ENCODE data around the gene YIPF6.
A peak's percentile ranks its signal among the peaks of the same experiment; 100 is the strongest.
"Not testable (repeated sequence)": the region's sequence is repeated elsewhere in the genome, so short reads cannot be mapped to it uniquely, and the experiment has no call there.

Gene YIPF6, protein sequence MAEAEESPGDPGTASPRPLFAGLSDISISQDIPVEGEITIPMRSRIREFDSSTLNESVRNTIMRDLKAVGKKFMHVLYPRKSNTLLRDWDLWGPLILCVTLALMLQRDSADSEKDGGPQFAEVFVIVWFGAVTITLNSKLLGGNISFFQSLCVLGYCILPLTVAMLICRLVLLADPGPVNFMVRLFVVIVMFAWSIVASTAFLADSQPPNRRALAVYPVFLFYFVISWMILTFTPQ

DNA sequence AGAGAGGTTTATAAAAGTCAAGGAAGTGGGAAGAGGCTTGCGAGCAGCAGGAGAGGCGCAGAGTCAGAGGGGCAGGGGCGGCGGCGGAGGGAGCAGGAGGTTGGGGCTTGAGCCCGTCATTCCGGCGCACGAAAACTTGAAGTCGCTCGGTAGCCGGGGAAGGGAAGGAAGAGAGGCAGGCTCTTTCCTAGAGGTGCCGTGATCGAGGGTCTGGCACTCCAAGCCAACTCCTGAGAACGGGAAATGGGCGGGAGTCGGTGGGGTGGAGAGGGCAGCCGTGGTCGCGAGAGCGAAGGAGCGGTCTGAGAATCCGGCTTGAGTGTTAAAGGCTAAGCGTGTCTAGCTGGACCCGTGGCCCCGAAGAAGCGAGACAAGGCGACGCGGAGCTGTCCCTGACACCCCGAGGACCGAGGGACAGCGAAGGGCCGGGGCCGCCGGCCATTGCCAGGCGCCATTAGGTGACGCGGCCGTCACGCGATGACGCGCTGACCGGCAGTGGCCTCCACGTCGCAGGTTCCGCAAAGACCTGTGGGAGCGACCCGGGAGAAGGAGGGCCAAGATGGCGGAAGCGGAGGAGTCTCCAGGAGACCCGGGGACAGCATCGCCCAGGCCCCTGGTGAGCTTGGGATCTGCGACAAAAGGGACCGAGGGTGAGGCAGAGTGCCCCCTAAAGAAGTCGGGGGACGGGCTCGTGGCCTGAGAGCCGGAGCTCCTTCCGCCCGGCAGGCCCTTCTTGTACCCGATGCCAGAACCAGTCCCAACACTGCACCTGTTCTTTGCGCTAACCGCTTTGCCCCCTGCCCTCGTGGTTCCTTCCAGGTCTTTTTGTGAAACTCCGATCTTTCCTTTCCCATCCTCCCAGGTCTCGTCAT, at the start of gene YIPF6:
Gene YIPF6 (plus strand): TSS at position 544 of the 872 bp plus-strand sequence. CDS start 16 bp downstream, at position 560.
- peak; percentile 5 for DNase-seq

DNA sequence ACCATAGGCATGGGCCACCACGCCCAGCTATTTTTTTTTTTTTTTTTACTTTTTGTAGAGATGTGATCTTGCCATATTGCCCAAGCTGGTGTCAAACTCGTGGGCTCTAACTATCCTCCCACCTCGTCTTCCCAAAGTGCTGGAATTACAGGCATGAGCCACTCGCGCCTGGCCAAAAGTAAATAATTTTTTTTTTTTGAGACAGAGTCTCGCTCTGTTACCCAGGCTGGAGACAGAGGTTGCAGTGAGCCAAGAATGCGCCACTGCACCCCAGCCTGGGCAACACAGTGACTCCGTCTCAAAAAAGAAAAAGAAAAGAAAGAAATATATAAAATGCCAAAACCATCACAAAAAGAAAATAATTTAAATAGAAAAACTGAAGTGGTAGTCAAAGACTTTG, 47.1 kb upstream of the YIPF6 start:
- no peak for DNase-seq

DNA sequence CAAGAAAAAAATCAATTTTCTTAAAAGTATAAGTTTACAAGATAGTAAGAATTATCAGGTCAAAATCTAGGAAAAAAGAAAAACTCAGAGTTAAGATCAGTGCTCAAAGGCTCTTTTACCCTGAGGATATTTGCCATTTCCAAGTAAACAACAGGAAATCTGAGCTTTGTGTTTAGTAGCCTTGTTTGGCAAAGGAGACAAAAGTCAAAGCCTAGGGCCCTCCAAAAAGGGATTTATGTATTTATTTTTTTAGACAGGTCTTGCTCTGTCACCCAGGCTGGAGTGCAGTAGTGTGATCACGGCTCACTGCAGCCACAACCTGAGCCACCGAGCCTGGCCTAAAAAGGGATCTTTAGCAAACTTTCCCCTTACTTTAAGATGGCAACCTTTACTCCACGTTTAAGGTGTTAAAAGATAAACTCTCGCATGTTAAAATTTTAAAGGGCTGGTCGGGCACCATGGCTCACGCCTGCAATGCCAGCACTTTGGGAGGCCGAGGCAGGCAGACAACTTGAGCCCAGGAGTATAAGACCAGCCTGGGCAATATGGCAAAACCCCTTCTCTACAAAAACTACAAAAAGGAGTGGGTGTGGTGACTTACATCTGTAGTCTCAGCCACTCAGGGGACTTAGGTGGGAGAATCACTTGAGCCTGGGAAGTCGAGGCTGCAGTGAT, 44.2 kb upstream of the YIPF6 start:
- no peak for DNase-seq

DNA sequence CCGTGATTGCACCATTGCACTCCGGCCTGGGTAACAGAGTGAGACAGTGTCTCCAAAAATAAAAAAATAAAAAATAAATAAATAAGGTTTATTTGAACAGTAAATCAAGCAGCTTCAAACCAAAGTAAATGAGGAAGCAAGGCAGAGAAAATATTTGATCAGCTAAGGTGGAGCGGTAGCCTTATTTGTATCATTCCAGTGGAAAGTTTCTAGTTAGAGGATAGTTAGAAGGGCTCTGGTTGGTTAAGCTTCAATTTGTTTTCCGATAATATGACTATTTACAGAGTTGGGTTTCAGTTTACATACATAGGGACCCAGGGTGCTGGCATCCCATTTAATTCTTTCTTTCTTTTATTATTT, 43.7 kb upstream of the YIPF6 start:
- DNase-seq: no peak

DNA sequence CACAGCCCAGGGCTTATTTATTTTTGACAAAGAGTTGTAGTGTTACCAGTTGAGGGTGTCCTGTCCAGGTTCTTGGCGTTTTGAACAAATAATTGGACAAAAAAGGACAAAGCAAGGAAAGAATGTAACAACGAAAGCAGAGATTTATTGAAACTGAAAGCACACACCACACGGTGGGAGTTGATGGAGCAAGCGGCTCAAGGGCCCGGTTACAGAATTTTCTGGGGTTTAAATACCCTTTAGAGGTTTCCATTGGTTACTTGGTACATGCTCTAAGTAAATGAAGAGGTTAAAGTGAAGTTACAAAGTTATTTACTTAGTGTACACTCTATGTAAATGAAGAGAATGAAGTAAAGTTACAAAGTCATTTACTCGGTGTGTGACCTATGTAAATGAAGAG, 37.8 kb upstream of the YIPF6 start:
- no peak for DNase-seq

DNA sequence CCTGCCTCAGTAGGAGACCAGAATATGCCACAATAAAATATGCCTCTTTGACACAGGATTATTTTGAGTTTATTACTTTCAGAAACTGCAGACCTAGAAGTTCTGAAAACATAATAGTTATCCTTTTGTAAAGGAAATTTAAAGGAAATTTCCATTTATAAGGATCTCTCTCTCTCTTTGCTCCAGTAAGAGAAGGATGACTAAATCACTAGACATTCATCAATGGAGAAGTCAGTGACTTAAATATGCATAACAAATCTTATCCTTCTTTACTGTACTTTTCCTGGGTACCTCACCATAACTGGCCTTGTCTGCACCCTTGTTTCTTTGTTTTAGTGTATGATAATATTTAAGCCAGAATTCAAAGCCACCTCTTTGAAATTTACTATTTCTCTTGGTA, 37.3 kb upstream of the YIPF6 start:
- no peak for DNase-seq

DNA sequence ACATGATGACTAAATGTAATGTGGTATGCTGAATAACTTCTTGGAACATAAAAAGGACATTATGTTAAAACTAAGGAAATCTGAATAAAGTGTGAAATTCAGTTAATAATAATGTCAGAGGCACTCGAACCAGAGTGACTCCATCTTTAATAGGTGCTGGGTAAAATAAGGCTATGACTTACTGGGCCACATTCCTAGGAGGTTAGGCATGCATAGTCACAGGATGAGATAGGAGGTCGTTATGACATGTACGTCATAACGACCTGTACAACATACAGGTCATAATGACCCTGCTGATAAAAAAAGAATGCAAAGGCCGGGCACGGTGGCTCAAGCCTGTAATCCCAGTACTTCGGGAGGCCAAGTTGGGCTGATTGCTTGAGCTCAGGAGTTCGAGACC, 36.7 kb upstream of the YIPF6 start:
- DNase-seq: no peak

DNA sequence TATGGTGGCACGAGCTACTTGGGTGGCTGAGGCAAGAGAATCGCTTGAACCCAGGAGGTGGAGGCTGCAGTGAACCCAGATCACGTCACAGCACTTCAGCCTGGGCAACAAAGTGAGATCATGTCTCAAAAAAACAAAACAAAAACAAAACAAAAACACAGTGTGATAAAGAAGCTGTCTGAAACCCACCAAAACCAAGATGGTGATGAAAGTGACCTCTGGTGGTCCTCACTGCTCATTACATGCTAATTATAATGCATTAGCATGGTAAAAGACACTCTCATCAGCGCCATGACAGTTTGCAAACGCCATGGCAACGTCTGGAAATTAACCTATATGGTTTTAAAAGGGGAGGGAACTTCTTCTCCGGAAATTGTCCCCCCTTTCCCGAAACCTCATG, 36.2 kb upstream of the YIPF6 start:
- DNase-seq: no peak

DNA sequence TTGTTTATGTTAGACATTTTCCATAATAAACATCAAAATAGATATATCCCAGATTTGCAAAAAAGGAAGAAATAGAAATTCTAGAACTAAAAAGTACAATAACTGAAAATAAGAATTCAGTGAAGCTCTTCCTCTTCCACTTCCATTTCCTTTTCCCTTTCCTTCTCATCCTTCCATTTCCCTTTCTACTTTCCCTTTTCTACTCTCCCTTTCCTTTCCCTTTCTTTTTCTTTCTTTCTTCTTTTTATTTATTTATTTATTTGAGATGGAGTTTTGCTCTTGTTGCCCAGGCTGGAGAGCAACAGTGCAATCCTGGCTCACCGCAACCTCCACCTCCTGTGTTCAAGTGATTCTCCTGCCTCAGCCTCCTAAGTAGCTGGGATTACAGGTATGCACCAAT, 35.0 kb upstream of the YIPF6 start:
- DNase-seq: no peak

DNA sequence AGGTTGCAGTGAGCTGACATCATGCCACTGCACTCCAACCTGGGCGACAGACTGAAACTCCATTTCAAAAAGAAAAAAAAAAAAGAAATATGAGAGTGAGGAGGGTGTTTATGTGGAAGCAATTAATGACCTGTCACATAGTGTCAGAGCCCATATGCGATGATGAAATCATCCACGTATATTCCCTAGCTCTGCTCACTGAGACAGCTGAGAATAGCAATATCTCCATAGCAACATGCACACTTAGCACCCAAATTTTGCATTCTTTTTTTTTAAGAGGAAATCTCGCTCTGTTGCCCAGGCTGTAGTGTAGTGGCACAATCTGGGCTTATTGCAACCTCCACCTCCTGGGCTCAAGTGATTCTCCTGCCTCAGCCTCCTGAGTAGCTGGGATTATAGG, 34.1 kb upstream of the YIPF6 start:
- DNase-seq: no peak

DNA sequence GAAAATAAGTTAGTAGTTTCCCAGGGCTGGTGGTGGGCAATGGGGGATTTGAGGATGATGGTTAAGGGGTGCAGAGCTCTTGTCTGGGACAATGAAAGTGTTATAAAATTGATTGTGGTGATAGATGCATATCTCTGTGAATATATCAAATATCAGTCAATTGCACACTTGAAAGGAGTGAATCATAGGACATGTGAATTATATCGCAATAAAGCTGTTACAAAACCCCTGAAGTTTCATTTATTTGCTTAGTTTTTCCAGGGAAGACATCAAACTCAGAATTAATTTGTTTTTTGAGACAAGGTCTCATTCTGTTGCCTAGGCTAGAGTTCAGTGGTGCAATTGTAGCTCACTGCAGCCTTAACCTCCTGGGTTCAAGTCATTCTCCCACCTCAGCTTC, 17.9 kb upstream of the YIPF6 start:
- no peak for DNase-seq

DNA sequence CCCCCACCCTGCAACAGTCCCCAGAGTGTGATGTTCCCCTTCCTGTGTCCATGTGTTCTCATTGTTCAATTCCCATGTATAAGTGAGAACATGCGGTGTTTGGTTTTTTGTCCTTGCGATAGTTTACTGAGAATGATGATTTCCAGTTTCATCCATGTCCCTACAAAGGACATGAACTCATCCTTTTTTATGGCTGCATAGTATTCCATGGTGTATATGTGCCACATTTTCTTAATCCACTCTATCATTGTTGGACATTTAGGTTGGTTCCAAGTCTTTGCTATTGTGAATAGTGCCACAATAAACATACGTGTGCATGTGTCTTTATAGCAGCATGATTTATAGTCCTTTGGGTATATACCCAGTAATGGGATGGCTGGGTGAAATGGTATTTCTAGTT, 12.7 kb upstream of the YIPF6 start:
- DNase-seq: not testable (repeated sequence)

DNA sequence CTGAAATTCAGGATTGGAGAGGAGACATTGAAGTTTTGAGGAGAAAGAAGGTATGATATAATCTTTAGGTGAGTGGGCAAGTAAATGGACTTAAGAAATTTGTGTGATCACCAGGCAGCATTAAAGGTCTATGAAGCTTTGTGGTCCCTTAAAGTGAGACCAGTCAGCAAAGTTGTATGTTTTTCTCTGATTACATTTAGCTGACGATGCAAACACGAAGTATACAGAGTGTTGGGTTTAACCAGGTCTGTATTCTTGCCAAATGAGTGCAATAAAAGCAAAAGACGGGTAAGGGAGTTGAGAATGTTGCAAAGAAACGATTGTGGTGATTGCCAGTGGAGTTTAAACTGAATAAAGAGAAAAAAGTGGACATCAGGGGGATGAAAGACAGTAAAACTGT, 11.6 kb upstream of the YIPF6 start:
- DNase-seq: no peak

DNA sequence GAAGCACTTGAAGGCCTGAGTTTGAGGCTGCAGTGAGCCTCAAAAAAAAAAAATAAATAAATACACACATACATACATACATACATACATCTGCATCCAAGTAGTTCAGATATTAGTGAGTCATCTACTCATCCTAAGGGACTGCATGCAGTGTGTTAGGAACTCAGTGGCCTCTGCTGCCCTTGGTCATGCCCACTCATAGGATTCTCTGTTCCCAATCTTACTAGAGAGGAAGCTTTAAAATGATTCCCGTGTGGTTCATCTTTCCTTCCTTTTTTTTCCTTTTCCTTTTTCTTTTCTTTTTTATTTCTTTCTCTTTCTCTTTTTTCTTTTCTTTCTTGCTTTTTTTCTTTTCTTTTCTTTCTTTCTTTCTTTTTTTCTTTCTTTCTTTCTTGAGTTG, 10.9 kb upstream of the YIPF6 start:
- DNase-seq: no peak

DNA sequence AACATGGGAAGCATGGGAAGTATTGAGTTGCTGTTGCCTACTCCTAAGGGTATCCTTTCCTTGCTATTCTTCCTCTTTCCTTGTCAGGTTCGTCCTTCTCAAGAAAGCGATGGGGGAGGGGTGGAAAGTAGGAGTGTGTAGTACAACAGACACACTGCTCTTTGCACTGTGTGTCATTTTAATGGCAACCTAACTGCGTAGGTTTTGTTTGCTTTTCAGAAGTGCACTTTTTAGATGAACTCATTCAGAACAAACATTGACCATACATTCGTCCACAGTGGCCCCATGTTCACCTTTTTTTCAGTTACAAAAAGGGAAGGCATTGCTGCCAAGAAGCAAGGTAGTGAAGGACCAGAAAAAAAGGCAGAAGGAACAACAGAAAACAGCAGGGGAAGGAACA, 10.2 kb upstream of the YIPF6 start:
- DNase-seq: no peak

DNA sequence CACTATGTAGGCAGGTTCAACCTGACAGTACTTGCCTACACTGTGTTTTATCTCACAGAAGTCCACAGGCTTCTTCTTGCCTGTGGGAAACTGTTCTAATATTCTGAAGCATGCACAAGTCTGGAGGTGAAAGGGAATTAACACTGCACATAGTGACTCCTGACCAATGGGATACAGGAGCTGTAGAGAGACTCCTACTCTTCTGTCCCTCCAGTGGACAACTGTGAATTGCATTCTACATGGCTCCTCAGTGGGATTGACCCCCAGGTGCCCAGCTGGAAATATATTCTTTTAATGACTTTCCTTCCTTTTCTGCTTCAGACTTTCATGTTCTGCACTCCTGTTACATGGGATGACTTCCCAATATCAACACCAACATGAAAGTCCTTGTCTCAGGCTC, 8.2 kb upstream of the YIPF6 start:
- no peak for DNase-seq

DNA sequence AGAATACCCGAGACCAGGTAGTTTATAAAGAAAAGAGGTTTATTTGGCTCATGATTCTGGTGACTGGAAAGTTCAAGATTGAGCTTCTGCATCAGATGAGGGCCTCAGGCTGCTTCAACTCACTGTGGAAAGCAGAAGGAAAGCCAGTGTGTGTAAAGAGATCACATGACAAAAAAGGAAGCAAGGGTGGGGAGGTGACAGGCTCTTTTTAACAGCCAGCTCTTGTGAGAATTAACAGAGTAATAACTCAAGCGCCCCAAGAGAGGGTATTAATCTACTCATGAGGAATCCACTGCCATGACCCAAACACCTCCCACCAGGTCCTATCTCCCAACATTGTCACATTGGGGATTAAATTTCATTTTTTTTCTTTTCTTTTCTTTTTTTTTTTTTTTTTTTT, 6.3 kb upstream of the YIPF6 start:
- no peak for DNase-seq

DNA sequence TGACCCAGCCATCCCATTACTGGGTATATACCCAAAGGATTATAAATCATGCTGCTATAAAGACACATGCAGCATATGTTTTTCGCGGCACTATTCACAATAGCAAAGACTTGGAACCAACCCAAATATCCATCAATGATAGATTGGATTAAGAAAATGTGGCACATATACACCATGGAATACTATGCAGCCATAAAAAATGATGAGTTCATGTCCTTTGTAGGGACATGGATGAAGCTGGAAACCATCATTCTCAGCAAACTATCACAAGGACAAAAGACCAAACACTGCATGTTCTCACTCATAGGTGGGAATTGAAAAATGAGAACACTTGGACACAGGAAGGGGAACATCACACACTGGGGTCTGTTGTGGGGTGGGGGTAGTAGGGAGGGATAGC, 5.1 kb upstream of the YIPF6 start:
- DNase-seq: not testable (repeated sequence)

DNA sequence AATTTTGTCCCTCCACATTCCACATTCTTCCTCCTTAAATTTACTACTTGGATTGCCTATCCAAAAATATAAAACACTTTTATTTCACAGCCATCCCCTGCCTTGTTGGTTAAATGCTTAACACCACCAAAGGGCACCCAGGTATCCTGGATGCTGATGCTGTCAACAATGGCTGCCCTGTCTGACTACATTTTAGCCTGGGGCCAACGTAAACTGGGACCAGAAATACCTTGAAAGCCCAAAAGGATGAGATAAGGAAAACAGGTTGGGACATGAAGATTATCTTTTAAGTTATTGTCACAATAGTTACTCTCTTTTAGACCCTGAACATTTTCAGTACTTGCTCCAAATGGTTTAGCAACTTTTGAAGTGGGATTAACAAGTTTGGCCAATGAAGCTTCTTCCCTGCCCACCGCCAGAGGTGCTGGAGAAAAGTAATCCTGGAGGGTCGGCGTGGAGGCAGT, 775 bp upstream of the YIPF6 start:
- DNase-seq: no peak

DNA sequence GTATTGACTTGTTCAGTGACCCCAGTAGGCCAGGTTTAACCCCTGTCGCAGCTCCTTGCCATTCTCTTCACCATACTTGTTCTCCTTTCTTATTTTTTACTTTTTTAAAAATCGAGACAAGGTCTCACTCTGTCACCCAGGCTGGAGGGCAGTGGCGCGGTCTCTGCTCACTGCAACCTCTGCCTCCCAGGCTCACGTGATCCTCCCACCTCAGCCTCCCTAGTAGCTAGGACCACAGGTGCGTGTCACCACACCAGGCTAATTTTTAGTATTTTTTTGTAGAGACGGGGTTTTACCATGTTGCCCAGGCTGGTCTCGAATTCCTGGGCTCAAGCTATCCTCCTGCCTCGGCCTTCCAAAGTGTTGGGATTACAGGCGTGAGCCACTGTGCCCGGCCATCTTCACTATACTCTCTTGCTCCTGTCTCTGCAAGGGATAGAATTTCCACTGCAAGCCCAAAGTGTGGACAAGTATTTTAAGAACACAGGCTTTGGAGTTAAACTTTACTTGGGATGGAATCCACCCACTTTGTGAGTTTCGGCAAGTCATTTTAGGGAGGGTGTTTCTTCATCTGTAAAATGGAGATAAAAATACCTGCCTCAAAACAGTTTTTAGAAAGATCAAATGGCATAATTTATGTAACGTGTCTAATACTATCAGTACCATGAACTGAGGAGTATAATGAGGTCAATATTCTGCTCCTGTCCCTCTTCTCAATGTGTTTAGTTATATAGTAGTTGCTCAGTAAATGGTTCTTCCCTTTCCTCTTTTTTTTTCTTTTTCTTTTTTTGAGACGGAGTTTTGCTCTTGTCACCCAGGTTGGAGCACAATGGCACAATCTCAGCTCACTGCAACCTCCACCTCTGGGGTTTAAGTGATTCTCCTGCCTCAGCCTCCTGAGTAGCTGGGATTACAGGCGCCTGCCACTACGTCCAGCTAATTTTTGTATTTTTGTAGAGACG, 973 bp downstream of the YIPF6 start:
- no peak for DNase-seq

DNA sequence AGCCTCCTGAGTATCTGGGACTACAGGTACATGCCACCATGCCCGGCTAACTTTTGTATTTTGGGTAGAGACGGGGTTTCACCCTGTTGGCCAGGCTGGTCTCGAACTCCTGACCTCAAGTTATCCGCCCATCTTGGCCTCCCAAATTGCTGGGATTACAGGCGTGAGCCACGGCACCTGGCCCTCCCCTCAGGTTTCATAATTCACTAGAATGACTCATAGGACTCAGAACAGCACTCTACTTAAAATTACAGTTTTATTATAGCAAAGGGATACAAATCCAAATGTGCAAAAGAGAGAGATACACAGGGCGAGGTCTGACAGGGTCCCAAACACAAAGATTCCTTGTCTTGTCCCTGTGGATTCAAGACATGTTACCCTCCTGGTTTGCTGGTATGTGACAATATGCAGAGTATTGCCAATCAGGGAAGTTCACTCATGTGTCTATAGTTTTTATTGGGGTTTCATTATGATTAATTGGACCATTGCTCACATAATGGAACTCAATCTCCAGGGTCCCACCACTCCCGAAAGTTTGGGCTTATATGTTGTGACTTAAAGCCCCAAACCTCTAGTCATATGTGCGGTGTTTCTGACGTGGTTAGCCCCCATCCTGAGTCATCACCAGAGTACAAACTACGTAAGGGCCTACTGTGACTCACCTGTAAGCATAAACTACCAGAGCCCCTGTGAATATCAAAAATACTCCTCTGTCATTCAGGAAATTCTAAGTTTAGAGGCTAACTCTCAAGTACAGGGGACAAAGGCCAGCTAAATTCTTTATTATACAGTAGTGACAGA, 5.2 kb downstream of the YIPF6 start:
- no peak for DNase-seq

DNA sequence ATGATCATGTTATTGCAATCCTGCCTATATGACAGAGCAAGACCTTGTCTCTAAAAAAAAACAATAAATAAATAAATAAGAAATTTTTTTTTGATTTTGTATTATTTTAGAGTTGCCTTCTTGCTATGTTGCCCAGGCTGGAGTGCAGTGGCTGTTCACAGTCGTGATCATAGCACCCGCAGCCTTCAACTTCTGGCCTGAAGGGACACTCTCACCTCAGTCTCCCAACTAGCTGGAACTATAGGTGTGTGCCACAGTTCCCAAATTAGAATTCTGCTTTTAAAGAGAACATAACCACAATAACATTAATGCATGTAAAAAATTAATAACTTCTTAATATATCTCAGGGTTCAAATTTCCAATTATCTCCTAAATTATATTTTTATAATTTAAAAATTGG, 7.8 kb downstream of the YIPF6 start:
- DNase-seq: no peak
